GM12891 (cell line): ENCODE measurements around the gene GNPTAB.

ENCODE experiments used
- PAX5 ChIP-seq: IDR thresholded peaks from 2 replicates; pipeline ENCODE4 v1.6.1; 2011; ENCODE audit warnings: low read length, moderate library complexity, mild to moderate bottlenecking; ENCODE audit not compliant: insufficient read depth, severe bottlenecking
- POLR2A ChIP-seq: IDR thresholded peaks from 2 replicates; pipeline ENCODE4 v1.6.1; 2011; ENCODE audit warnings: low read depth, low read length, control low read depth
- POLR2AphosphoS5 ChIP-seq: IDR thresholded peaks from 2 replicates; pipeline ENCODE4 v1.6.1; 2011; ENCODE audit warnings: low read depth, low read length, control low read depth
- POU2F2 ChIP-seq: IDR thresholded peaks from 2 replicates; pipeline ENCODE4 v1.6.1; 2011; ENCODE audit warnings: low read depth, mild to moderate bottlenecking, control low read depth, low read length, moderate library complexity
- SPI1 ChIP-seq: IDR thresholded peaks from 2 replicates; pipeline ENCODE4 v1.6.1; 2011; ENCODE audit warnings: low read depth, low read length, control low read depth
- TAF1 ChIP-seq: IDR thresholded peaks from 2 replicates; pipeline ENCODE4 v1.6.1; 2011; ENCODE audit warnings: low read depth, low read length, control low read depth

DNA sequence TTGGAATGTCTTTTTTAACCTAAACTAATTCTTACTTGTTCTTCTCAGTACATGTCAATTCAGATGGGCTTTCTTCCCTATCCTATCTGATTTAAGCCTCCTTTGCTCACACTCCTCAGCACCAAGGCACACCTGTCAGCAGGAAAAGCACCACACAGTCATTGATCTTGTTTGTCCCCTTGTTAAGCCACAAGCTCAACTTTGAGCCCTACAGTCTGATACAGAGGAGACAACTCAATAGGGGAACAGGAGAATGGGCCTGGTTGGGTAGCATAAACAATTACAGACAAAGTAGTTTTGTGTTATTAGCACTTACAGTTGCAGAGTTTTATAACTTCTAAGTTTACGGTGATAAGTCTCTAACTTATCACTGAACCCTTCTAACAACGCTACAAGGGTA is 62.0 kb downstream of the GNPTAB start:
- TF ChIP-seq POLR2A (no peak), POLR2AphosphoS5 (no peak), TAF1 (no peak), SPI1 (no peak), PAX5 (no peak), POU2F2 (no peak)
